Measurements from ENCODE around the gene CCDC33.

- no peak for TF ChIP-seq EZH2 (IDR thresholded peaks at IDR 0.05; ENCODE audit: borderline replicate concordance)
- TF ChIP-seq CTCF (IDR thresholded peaks at IDR 0.05; ENCODE audit: poor library complexity) = peak; percentile 52
- no peak for TF ChIP-seq EZH2phosphoT487 (IDR thresholded peaks at IDR 0.05; ENCODE audit: low read depth, severe bottlenecking, unreplicated experiment)
These were observed 75.8 kb downstream of the CCDC33 start for GRCh38 chr15:74311734-74312444.
